K562 (cell line): Measurements from ENCODE around the gene TMC1. TPM values are rescaled to one million over a fixed set of nuclear protein-coding genes. Genes with fewer than 3 reads are reported as not detected.

Experiments
- E4F1 ChIP-seq: fragments of 250-450 bp; sonication (Bioruptor Pico); IDR thresholded peaks from 2 replicates; pipeline ENCODE4 v1.5.0; 2021; ENCODE audit warnings: mild to moderate bottlenecking, borderline replicate concordance
- EZH2 ChIP-seq: IDR thresholded peaks from 2 replicates; pipeline ENCODE4 v1.6.1; 2012; ENCODE audit warnings: low read depth, mild to moderate bottlenecking, inconsistent platforms, low read length, borderline replicate concordance
- RBFOX2 ChIP-seq: fragments of 200-400 bp; formaldehyde crosslinking; IDR thresholded peaks from 2 replicates; pipeline ENCODE4 v1.6.1; 2017; ENCODE audit warnings: low read depth, mild to moderate bottlenecking, low read length, moderate library complexity
- SMARCA4 ChIP-seq: fragments of 450-650 bp; IDR thresholded peaks from 2 replicates; pipeline ENCODE4 v1.6.1; 2016
- TBL1XR1 ChIP-seq, 2 experiments: IDR thresholded peaks; 2 replicates each; pipeline ENCODE4 v1.6.1; 2012; ENCODE audit warnings: improper control_type of control experiment in 2 of 2, low read length in 2 of 2, mild to moderate bottlenecking in 1 of 2
- TCF7 ChIP-seq: sonication (generic); IDR thresholded peaks from 2 replicates; pipeline ENCODE4 v1.6.1; 2016; ENCODE audit warnings: antibody characterized with exemption, borderline replicate concordance
- ZNF518B ChIP-seq: fragments of 250-450 bp; sonication (Bioruptor Pico); IDR thresholded peaks from 2 replicates; pipeline ENCODE4 v1.5.0; 2021; ENCODE audit warnings: mild to moderate bottlenecking, moderate library complexity
- polyA plus RNA-seq, 8 experiments: library from polyadenylated mRNA; depleted of rRNA in 4 of 8; stranded (reverse) in 5 of 8; unstranded in 3 of 8; fragments of >200 nt; fragmentation: Nextera tagmentation in 2 of 8; fragmentation: Illumina TruSeq in 1 of 8; extraction: Ambion mirVana in 2 of 8; extraction: Trizol in 1 of 8; gene quantifications; 2 replicates each; pipeline versions ENCODE4 v1.2.1 to v1.2.3, GENCODE V29; 2011 to 2014; ENCODE audit warnings: inconsistent platforms in 1 of 8, missing spikeins in 1 of 8
- total RNA-seq, 7 experiments: library from RNA; depleted of rRNA in 6 of 7; stranded (reverse); fragments of >200 nt in 6 of 7; fragmentation: Illumina TruSeq in 2 of 7; extraction: Trizol in 2 of 7; gene quantifications; 2 replicates each; pipeline versions ENCODE4 v1.2.1 to v1.2.3, GENCODE V29; 2011 to 2021; ENCODE audit warnings: low replicate concordance in 1 of 7

The TMC1 gene
- total and polyA plus RNA-seq, 9 of the 15 experiments (the other 6 are each of a cell fraction or from before 2014, with no cell fraction given): 0.10 to 0.15 TPM; not detected in 7

DNA sequence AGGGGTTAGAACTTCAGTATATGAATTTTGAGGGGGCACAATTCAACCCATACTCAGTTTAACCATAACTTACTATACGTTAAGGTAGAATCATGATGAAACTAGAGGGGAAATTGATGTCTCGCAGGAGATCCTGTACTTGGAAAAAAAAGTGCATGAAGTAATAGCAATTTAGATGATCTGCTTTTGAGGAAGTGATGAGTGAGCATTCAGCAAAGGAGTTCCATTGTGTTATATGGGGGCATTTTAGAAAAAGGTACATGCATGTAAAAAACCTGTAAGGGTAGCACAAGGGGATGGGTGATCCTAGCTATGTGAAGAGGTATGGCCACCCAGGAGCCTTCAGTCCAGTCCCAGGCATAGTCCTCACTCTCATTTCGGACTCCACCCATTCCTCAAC lies 14.8 kb upstream of the TMC1 start (continued):
- TF ChIP-seq ZNF518B (CRISPR knock-in tag) (no peak), TCF7 (no peak), EZH2 (no peak), TBL1XR1 (IDR thresholded peaks at IDR 0.05; ENCODE audit: low read length in 2 of 2) (no peak), SMARCA4 (no peak), E4F1 (CRISPR knock-in tag) (no peak), RBFOX2 (no peak)
